Measurements from ENCODE around the gene GRK7.

- TF ChIP-seq POLR2A (IDR thresholded peaks at IDR 0.05) (no peak), CTCF (IDR thresholded peaks at IDR 0.05) (no peak)
Observed at GRCh38 chr3:141788149-141788548, 24.9 kb downstream of the GRK7 start.

Data from lower leg skin (tissue), 3 donors.